ENCODE results near the gene DOK5.

Gene DOK5

GRCh38 chr20:54625497-54625896, 150.1 kb downstream of the DOK5 start:
- Histone ChIP-seq H3K27ac (ENCODE audit: low read length) (no peak overlapping the region), H3K9me2 (replicated peaks; ENCODE audit: insufficient read depth, low read length) (no peaks in the 10 kb centered on the region), H4K20me1 (ENCODE audit: insufficient read depth, low read length) (no peaks in the 10 kb centered on the region), H3K79me2 (ENCODE audit: low read length) (no peaks in the 10 kb centered on the region), H3K27me3 (replicated peaks; ENCODE audit: insufficient read depth, low read length) (no peaks in the 10 kb centered on the region), H3K4me1 (ENCODE audit: low read length) (no peaks in the 10 kb centered on the region), H3K4me2 (ENCODE audit: low read depth, low read length) (no peak overlapping the region), H3K9me3 (replicated peaks; ENCODE audit: insufficient read depth, low read length) (no peaks in the 10 kb centered on the region), H3F3A (ENCODE audit: insufficient read depth, low read length) (no peaks in the 10 kb centered on the region), H3K36me3 (replicated peaks; ENCODE audit: insufficient read depth, low read length) (no peaks in the 10 kb centered on the region), H3K9ac (ENCODE audit: low read length) (no peak overlapping the region), H2AFZ (ENCODE audit: low read length) (no peak overlapping the region), H3K4me3 (ENCODE audit: low read length) (no peak overlapping the region)
- DNase-seq, result no peak
- TF ChIP-seq EZH2 (optimal IDR thresholded peaks at IDR 0.05; ENCODE audit: low read depth, low read length) (no peak), EZH2phosphoT487 (IDR thresholded peaks at IDR 0.05; ENCODE audit: low read length) (no peak)
- TF ChIP-seq, protein P1, sequence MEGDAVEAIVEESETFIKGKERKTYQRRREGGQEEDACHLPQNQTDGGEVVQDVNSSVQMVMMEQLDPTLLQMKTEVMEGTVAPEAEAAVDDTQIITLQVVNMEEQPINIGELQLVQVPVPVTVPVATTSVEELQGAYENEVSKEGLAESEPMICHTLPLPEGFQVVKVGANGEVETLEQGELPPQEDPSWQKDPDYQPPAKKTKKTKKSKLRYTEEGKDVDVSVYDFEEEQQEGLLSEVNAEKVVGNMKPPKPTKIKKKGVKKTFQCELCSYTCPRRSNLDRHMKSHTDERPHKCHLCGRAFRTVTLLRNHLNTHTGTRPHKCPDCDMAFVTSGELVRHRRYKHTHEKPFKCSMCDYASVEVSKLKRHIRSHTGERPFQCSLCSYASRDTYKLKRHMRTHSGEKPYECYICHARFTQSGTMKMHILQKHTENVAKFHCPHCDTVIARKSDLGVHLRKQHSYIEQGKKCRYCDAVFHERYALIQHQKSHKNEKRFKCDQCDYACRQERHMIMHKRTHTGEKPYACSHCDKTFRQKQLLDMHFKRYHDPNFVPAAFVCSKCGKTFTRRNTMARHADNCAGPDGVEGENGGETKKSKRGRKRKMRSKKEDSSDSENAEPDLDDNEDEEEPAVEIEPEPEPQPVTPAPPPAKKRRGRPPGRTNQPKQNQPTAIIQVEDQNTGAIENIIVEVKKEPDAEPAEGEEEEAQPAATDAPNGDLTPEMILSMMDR (IDR thresholded peaks at IDR 0.05; ENCODE audit: low read length), result no peak

GRCh38 chr20:54626126-54626525, 150.7 kb downstream of the DOK5 start:
- Histone ChIP-seq H3K9me3 (replicated peaks; ENCODE audit: insufficient read depth, low read length) (no peaks in the 10 kb centered on the region), H3K4me1 (ENCODE audit: low read length) (no peaks in the 10 kb centered on the region), H2AFZ (ENCODE audit: low read length) (no peak overlapping the region), H3K4me2 (ENCODE audit: low read depth, low read length) (no peak overlapping the region), H4K20me1 (ENCODE audit: insufficient read depth, low read length) (no peaks in the 10 kb centered on the region), H3K27ac (ENCODE audit: low read length) (no peak overlapping the region), H3K36me3 (replicated peaks; ENCODE audit: insufficient read depth, low read length) (no peaks in the 10 kb centered on the region), H3K9me2 (replicated peaks; ENCODE audit: insufficient read depth, low read length) (no peaks in the 10 kb centered on the region), H3F3A (ENCODE audit: insufficient read depth, low read length) (no peaks in the 10 kb centered on the region), H3K79me2 (ENCODE audit: low read length) (no peaks in the 10 kb centered on the region), H3K4me3 (ENCODE audit: low read length) (no peak overlapping the region), H3K27me3 (replicated peaks; ENCODE audit: insufficient read depth, low read length) (no peaks in the 10 kb centered on the region), H3K9ac (ENCODE audit: low read length) (no peak overlapping the region)
- DNase-seq, result no peak
- TF ChIP-seq EZH2 (optimal IDR thresholded peaks at IDR 0.05; ENCODE audit: low read depth, low read length), result no peak
- no peak for TF ChIP-seq EZH2phosphoT487 (IDR thresholded peaks at IDR 0.05; ENCODE audit: low read length)
- TF ChIP-seq, protein P1 (IDR thresholded peaks at IDR 0.05; ENCODE audit: low read length), result no peak

DNA sequence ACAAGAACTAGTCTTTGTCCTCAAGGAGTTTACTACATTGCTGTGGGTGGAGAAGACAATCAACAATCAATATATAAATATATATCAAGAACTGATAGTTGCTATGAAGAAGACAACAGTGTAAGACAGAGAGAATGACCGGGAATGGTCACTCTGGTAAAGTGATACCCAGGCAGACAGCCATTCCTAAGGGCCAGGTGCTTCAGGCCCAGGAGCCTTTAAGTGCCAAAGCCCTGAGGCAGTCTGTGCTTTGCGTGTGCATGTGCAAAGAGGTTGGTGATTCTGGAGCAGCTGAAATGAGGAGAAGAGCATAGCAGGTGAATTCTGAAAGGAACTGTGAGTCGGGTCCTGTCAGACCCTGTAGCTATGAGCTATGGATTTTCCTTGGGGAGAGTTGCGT, 154.2 kb downstream of the DOK5 start:
- H3F3A ChIP-seq (ENCODE audit: insufficient read depth, low read length), result peaks cover 12% of the 10 kb centered on the region; the same call in 1 of the 2 replicates
- H3K4me1 ChIP-seq (ENCODE audit: low read length), result peaks cover 10% of the 10 kb centered on the region
- no peaks in the 10 kb centered on the region for H3K9me3 ChIP-seq (replicated peaks; ENCODE audit: insufficient read depth, low read length)
- H3K27ac ChIP-seq (ENCODE audit: low read length), result no peak overlapping the region
- H3K79me2 ChIP-seq (ENCODE audit: low read length), result no peaks in the 10 kb centered on the region
- H3K36me3 ChIP-seq (replicated peaks; ENCODE audit: insufficient read depth, low read length), result no peaks in the 10 kb centered on the region
- no peak for DNase-seq
- TF ChIP-seq EZH2 (optimal IDR thresholded peaks at IDR 0.05; ENCODE audit: low read depth, low read length) (no peak), EZH2phosphoT487 (IDR thresholded peaks at IDR 0.05; ENCODE audit: low read length) (no peak)
- TF ChIP-seq, protein P1 (IDR thresholded peaks at IDR 0.05; ENCODE audit: low read length), result no peak
- H3K4me3 ChIP-seq (ENCODE audit: low read length), result no peak overlapping the region
- no peak overlapping the region for H3K4me2 ChIP-seq (ENCODE audit: low read depth, low read length)
- H2AFZ ChIP-seq (ENCODE audit: low read length), result no peak overlapping the region
- no peaks in the 10 kb centered on the region for H3K9me2 ChIP-seq (replicated peaks; ENCODE audit: insufficient read depth, low read length)
- no peaks in the 10 kb centered on the region for H3K27me3 ChIP-seq (replicated peaks; ENCODE audit: insufficient read depth, low read length)
- H4K20me1 ChIP-seq (ENCODE audit: insufficient read depth, low read length), result no peaks in the 10 kb centered on the region
- H3K9ac ChIP-seq (ENCODE audit: low read length), result no peak overlapping the region
